ENCODE data around the gene DTNB.

DNA sequence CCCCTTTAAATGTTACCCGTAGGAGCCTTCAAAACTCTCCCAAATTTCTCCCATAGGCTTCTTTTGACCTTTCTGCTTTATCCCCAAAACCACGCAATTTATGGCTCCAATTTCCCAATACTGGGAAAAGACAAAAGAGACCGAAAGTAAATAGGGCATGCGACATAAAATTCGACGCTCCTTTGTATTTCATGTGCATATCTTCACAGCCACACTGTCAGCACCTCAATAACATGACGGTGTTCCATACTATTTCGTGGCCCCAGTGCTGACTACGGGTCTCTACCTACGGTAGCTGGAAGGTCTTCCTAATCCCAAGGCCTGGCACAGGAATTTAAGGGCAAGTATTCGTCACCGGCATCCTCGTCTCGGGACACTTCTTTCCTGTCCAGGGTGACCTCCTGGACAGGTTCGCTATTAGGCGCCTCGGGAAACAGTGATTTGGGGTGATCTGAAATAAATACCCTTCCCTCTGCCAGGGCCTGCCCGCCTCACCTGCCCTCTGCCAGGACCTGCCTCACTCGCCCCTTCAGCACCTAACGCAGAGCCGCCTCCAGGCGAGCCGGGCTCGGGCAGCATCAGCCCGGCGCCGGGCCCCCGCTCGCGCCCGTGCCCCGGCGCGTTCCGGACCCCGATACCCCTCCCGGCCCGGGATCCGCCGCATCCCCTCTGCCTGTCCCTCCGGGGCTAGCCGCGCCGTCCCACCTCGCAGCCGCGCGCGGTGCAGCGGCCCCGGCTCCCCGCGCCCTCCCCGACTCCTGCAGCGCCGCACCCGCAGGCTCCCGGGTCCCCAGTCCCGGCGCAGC is 680 bp downstream of the DTNB start:
- no peak for TF ChIP-seq CTCF (conservative IDR thresholded peaks at IDR 0.05; ENCODE audit: low read depth, low read length)
- TF ChIP-seq EZH2 (IDR thresholded peaks at IDR 0.05; ENCODE audit: borderline replicate concordance, low read depth, low read length, poor library complexity, severe bottlenecking): no peak

Measured in A673 (cell line).